Measurements from ENCODE around the gene CXADR. TPM values are rescaled to one million over a fixed set of nuclear protein-coding genes. Genes with fewer than 3 reads are reported as not detected.

Gene CXADR
- total RNA-seq, 4 donors from 2014 or later = 4.6 to 136 (median 87.7) TPM

GRCh38 chr21:17552410-17552809, 39.6 kb downstream of the CXADR start:
- in situ Hi-C loops (cut with MboI; ENCODE audit: low pct_ligation_motif_present in 1 of 4, low pct_unique_long_range_greater_than_20kb in 1 of 4, low sequenced_read_pairs in 3 of 4) = loop anchor here in 1 of 4 donors (25.0 kb wide), 1 partner anchor 165 kb away; no protein-coding TSS in a partner anchor

GRCh38 chr21:17554120-17554519, 41.3 kb downstream of the CXADR start:
- intact Hi-C loops (cut with DNase I; ENCODE audit: low total_unique reads) = no loop called here
- Histone ChIP-seq H3K9me3 (no peaks in the 10 kb centered on the region), H3K36me3 (no peaks in the 10 kb centered on the region), H3K27me3 (no peaks in the 10 kb centered on the region), H3K27ac (no peak overlapping the region), H3K4me1 (peaks cover 0 to 5% (median 2%) of the 10 kb centered on the region in 4 donors), H3K4me3 (no peak overlapping the region)
- TF ChIP-seq, protein P1, sequence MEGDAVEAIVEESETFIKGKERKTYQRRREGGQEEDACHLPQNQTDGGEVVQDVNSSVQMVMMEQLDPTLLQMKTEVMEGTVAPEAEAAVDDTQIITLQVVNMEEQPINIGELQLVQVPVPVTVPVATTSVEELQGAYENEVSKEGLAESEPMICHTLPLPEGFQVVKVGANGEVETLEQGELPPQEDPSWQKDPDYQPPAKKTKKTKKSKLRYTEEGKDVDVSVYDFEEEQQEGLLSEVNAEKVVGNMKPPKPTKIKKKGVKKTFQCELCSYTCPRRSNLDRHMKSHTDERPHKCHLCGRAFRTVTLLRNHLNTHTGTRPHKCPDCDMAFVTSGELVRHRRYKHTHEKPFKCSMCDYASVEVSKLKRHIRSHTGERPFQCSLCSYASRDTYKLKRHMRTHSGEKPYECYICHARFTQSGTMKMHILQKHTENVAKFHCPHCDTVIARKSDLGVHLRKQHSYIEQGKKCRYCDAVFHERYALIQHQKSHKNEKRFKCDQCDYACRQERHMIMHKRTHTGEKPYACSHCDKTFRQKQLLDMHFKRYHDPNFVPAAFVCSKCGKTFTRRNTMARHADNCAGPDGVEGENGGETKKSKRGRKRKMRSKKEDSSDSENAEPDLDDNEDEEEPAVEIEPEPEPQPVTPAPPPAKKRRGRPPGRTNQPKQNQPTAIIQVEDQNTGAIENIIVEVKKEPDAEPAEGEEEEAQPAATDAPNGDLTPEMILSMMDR (IDR thresholded peaks at IDR 0.05) = no peak
- TF ChIP-seq POLR2AphosphoS5 (IDR thresholded peaks at IDR 0.05) = no peak
- TF ChIP-seq EP300 (IDR thresholded peaks at IDR 0.05; ENCODE audit: low read depth) = no peak
- TF ChIP-seq POLR2A (IDR thresholded peaks at IDR 0.05) = no peak
- no peak for DNase-seq
- 80% methylated on average over 1 to 2 of the region's 2 CpGs for WGBS, 2 donors (ENCODE audit: low coverage in 1 of 2)
- in situ Hi-C loops (cut with MboI; ENCODE audit: low pct_ligation_motif_present in 1 of 4, low pct_unique_long_range_greater_than_20kb in 1 of 4, low sequenced_read_pairs in 3 of 4) = loop anchor here in 1 of 4 donors (25.0 kb wide), 1 partner anchor 167 kb away; no protein-coding TSS in a partner anchor

More at GRCh38 chr21:17552410-17552809, 39.6 kb downstream of the CXADR start:
- intact Hi-C loops (cut with DNase I; ENCODE audit: low total_unique reads) = no loop called here
- no peak for DNase-seq
- Histone ChIP-seq H3K9me3 (no peaks in the 10 kb centered on the region), H3K27ac (no peak overlapping the region), H3K4me1 (peaks cover 0 to 5% (median 2%) of the 10 kb centered on the region in 4 donors), H3K27me3 (no peaks in the 10 kb centered on the region), H3K4me3 (no peak overlapping the region), H3K36me3 (no peaks in the 10 kb centered on the region)
- TF ChIP-seq POLR2A (IDR thresholded peaks at IDR 0.05) = no peak
- TF ChIP-seq EP300 (IDR thresholded peaks at IDR 0.05; ENCODE audit: low read depth) = no peak
- TF ChIP-seq POLR2AphosphoS5 (IDR thresholded peaks at IDR 0.05) = no peak
- TF ChIP-seq, protein P1 (IDR thresholded peaks at IDR 0.05) = no peak

DNA sequence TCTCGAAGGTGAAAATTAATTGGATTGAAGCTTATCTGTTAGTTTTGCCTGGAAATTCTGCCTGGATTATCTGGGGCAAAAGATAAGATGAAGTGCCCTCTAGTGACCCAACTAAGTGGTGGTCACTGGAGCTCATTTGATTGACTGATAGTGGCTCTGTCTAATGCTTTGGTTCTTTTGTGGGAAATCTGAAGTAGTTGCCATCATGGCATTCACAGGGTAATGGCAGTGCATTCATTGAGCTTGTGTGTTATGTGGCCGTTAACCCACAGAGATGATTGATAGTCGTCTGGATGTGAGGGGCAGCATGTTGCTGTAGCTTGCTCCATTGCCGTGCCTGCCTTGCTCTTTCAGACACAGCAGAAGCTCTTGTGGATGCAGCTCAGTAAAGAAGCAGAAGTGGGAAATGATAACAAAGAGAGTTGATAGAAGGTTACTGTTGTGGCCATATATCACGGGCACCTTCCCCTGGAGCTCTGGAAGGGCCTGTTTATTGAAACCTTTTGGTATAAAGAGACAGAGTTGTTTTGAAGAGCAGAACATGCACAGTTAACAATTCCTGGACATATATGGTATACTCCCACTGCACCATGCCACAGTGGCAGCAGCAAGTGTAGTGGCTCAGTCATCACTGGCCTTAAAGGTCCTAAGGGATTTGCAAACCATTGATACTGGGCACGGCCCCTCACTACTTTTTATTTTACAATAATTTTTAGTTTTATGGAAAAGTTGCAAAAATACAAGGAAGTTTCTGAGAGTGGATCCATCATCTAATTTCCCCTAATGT, 42.0 kb downstream of the CXADR start:
- TF ChIP-seq POLR2A (IDR thresholded peaks at IDR 0.05) = no peak
- TF ChIP-seq, protein P1 (IDR thresholded peaks at IDR 0.05) = peak in 3 of 5 experiments; percentile 12 to 21 (median 15)
- TF ChIP-seq POLR2AphosphoS5 (IDR thresholded peaks at IDR 0.05) = no peak
- no peak for TF ChIP-seq EP300 (IDR thresholded peaks at IDR 0.05; ENCODE audit: low read depth)
- WGBS, 2 donors (ENCODE audit: low coverage in 1 of 2) = 50 to 61% methylated on average over 5 to 6 of the region's 6 CpGs
- no peak overlapping the region for H3K27ac ChIP-seq
- DNase-seq = no peak
- H3K27me3 ChIP-seq = no peaks in the 10 kb centered on the region
- H3K9me3 ChIP-seq = no peaks in the 10 kb centered on the region
- intact Hi-C loops (cut with DNase I; ENCODE audit: low total_unique reads) (no loop called here), in situ Hi-C loops (cut with MboI; ENCODE audit: low pct_ligation_motif_present in 1 of 4, low pct_unique_long_range_greater_than_20kb in 1 of 4, low sequenced_read_pairs in 3 of 4) (loop anchor here in 1 of 4 donors (25.0 kb wide), 1 partner anchor 168 kb away; no protein-coding TSS in a partner anchor)
- no peak overlapping the region for H3K4me3 ChIP-seq
- H3K36me3 ChIP-seq = no peaks in the 10 kb centered on the region
- peaks cover 0 to 5% (median under 1%) of the 10 kb centered on the region in 4 donors for H3K4me1 ChIP-seq

DNA sequence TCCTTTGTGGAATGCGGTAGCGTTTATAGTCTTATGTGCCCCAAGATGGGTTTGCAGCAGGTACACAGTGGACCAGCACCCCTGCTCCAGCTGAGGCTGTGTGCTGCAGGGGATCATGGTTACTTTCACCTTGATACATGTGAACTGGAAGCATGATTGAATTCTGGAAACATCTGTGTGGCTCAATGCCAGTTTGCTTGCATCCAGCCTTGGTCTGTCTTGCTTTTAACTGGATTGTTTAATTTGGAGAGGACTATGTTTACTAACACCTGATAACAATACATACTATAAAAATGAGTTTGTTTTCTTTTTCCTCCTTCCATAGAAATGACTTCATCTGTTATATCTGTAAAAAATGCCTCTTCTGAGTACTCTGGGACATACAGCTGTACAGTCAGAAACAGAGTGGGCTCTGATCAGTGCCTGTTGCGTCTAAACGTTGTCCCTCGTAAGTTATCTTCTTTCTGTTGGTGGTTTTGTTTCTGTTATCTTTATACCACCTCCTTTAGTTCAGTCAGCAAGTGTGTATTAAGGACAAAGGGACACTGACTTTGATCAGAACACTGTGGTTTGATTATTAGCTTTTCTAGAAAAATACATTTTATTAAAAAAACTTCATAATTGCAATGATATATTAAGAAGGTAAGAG, 47.7 kb downstream of the CXADR start:
- Histone ChIP-seq H3K27ac (no peak overlapping the region), H3K4me1 (no peaks in the 10 kb centered on the region), H3K27me3 (no peaks in the 10 kb centered on the region), H3K9me3 (no peaks in the 10 kb centered on the region), H3K4me3 (no peak overlapping the region), H3K36me3 (peaks cover 0 to 5% (median 0%) of the 10 kb centered on the region in 4 donors)
- in situ Hi-C loops (cut with MboI; ENCODE audit: low pct_ligation_motif_present in 1 of 4, low pct_unique_long_range_greater_than_20kb in 1 of 4, low sequenced_read_pairs in 3 of 4) (loop anchor here in 1 of 4 donors (25.0 kb wide), 1 partner anchor 173 kb away; no protein-coding TSS in a partner anchor), intact Hi-C loops (cut with DNase I; ENCODE audit: low total_unique reads) (no loop called here)
- TF ChIP-seq, protein P1 (IDR thresholded peaks at IDR 0.05) = no peak
- TF ChIP-seq EP300 (IDR thresholded peaks at IDR 0.05; ENCODE audit: low read depth) (no peak), POLR2AphosphoS5 (IDR thresholded peaks at IDR 0.05) (no peak), POLR2A (IDR thresholded peaks at IDR 0.05) (no peak)
- DNase-seq = no peak
- 70 to 78% methylated on average over 3 to 5 of the region's 5 CpGs for WGBS, 2 donors (ENCODE audit: low coverage in 1 of 2)
